ENCODE results near the gene FOXP3. TPM values are rescaled to one million over a fixed set of nuclear protein-coding genes. Genes with fewer than 3 reads are reported as not detected.

The FOXP3 gene
- total and polyA plus RNA-seq, 2 donors (not counting 1 experiment from before 2014, with no cell fraction given): under 0.01 TPM; not detected in 1

- Histone ChIP-seq H3K27ac (ENCODE audit: insufficient read depth, low read length) (no peak overlapping the region), H3K36me3 (ENCODE audit: control insufficient read depth, insufficient read depth, low read length) (no peaks in the 10 kb centered on the region), H3K9ac (ENCODE audit: insufficient read depth, low read length) (no peak overlapping the region), H2AFZ (ENCODE audit: low read length) (no peak overlapping the region), H4K20me1 (ENCODE audit: control insufficient read depth, extremely low read depth, insufficient read depth, low read length) (no peaks in the 10 kb centered on the region), H3K27me3 (ENCODE audit: control insufficient read depth, insufficient read depth, low read length) (no peaks in the 10 kb centered on the region), H3K9me3 (ENCODE audit: control insufficient read depth, insufficient read depth, low read depth, low read length) (no peaks in the 10 kb centered on the region), H3K4me3 (replicated peaks in 1 of 4; ENCODE audit: control extremely low read depth in 1 of 4, insufficient read depth in 1 of 4, low read depth in 3 of 4, low read length in 4 of 4) (no peak overlapping the region), H3K79me2 (ENCODE audit: control insufficient read depth, insufficient read depth, low read length) (no peaks in the 10 kb centered on the region), H3K4me1 (ENCODE audit: control insufficient read depth, extremely low read depth, insufficient read depth, low read length) (no peaks in the 10 kb centered on the region), H3K4me2 (ENCODE audit: extremely low read depth, insufficient read depth, low read length) (no peak overlapping the region)
- no peak for DNase-seq (ENCODE audit: low read depth in 2 of 2)
- TF ChIP-seq CTCF (conservative IDR thresholded peaks at IDR 0.05 in 1 of 2, IDR thresholded peaks at IDR 0.05 in 1 of 2; ENCODE audit: low read depth in 1 of 2, low read length in 2 of 2) (no peak), EZH2 (IDR thresholded peaks at IDR 0.05; ENCODE audit: low read length, missing control alignments) (no peak)
Measured at GRCh38 chrX:49204017-49204416, 60.5 kb downstream of the FOXP3 start.

DNA sequence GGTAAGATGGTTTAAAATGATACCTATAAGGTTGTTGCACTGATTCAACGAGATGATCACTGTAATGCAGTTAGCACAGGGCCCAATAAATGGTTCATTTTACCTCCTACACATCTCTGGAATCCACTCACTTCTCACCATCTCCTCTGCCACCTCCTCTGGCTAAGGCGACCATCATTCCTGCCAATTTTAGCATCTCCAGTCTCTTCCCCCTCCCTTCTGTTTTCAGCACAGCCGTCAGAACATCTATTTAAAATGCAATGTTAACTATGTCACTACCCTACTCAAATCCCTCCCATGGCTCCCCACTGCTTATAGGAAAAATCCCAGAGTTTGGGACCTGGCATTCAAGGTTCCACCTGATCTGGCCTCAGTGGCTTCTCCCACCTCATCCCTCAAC lies 61.0 kb downstream of the FOXP3 start:
- no peak overlapping the region for H2AFZ ChIP-seq (ENCODE audit: low read length)
- no peaks in the 10 kb centered on the region for H3K27me3 ChIP-seq (ENCODE audit: control insufficient read depth, insufficient read depth, low read length)
- no peak overlapping the region for H3K27ac ChIP-seq (ENCODE audit: insufficient read depth, low read length)
- no peaks in the 10 kb centered on the region for H3K9me3 ChIP-seq (ENCODE audit: control insufficient read depth, insufficient read depth, low read depth, low read length)
- H3K79me2 ChIP-seq (ENCODE audit: control insufficient read depth, insufficient read depth, low read length): no peaks in the 10 kb centered on the region
- no peak for DNase-seq (ENCODE audit: low read depth in 2 of 2)
- no peaks in the 10 kb centered on the region for H3K4me1 ChIP-seq (ENCODE audit: control insufficient read depth, extremely low read depth, insufficient read depth, low read length)
- no peak overlapping the region for H3K4me2 ChIP-seq (ENCODE audit: extremely low read depth, insufficient read depth, low read length)
- H3K9ac ChIP-seq (ENCODE audit: insufficient read depth, low read length): no peak overlapping the region
- no peak overlapping the region for H3K4me3 ChIP-seq (replicated peaks in 1 of 4; ENCODE audit: control extremely low read depth in 1 of 4, insufficient read depth in 1 of 4, low read depth in 3 of 4, low read length in 4 of 4)
- no peaks in the 10 kb centered on the region for H4K20me1 ChIP-seq (ENCODE audit: control insufficient read depth, extremely low read depth, insufficient read depth, low read length)
- H3K36me3 ChIP-seq (ENCODE audit: control insufficient read depth, insufficient read depth, low read length): no peaks in the 10 kb centered on the region
- TF ChIP-seq CTCF (conservative IDR thresholded peaks at IDR 0.05 in 1 of 2, IDR thresholded peaks at IDR 0.05 in 1 of 2; ENCODE audit: low read depth in 1 of 2, low read length in 2 of 2) (no peak), EZH2 (IDR thresholded peaks at IDR 0.05; ENCODE audit: low read length, missing control alignments) (no peak)

DNA sequence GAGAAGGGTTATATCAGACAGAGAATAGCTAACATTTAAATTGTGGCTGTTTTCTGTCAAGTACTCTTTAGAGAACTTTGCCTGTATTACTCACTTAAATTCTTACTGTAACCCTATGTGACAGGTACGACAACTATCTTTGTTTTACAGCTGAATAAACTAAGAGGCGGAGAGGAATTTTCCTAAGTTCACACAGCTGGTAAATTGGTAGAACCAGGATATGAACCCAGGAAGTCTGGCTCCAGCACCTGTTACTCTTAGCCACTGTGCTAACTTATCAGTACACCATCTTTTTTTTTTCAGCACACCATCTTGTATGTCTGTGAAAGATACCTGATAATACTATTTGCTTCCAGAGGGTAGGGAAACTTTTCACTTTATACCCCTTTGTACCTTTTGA lies 62.5 kb downstream of the FOXP3 start:
- H4K20me1 ChIP-seq (ENCODE audit: control insufficient read depth, extremely low read depth, insufficient read depth, low read length): no peaks in the 10 kb centered on the region
- no peaks in the 10 kb centered on the region for H3K27me3 ChIP-seq (ENCODE audit: control insufficient read depth, insufficient read depth, low read length)
- H3K4me1 ChIP-seq (ENCODE audit: control insufficient read depth, extremely low read depth, insufficient read depth, low read length): no peaks in the 10 kb centered on the region
- no peak overlapping the region for H3K9ac ChIP-seq (ENCODE audit: insufficient read depth, low read length)
- H3K4me2 ChIP-seq (ENCODE audit: extremely low read depth, insufficient read depth, low read length): no peak overlapping the region
- no peak overlapping the region for H3K27ac ChIP-seq (ENCODE audit: insufficient read depth, low read length)
- H3K79me2 ChIP-seq (ENCODE audit: control insufficient read depth, insufficient read depth, low read length): no peaks in the 10 kb centered on the region
- H3K9me3 ChIP-seq (ENCODE audit: control insufficient read depth, insufficient read depth, low read depth, low read length): no peaks in the 10 kb centered on the region
- no peak for TF ChIP-seq EZH2 (IDR thresholded peaks at IDR 0.05; ENCODE audit: low read length, missing control alignments)
- TF ChIP-seq CTCF (conservative IDR thresholded peaks at IDR 0.05 in 1 of 2, IDR thresholded peaks at IDR 0.05 in 1 of 2; ENCODE audit: low read depth in 1 of 2, low read length in 2 of 2): no peak
- H3K36me3 ChIP-seq (ENCODE audit: control insufficient read depth, insufficient read depth, low read length): no peaks in the 10 kb centered on the region
- DNase-seq (ENCODE audit: low read depth in 2 of 2): no peak
- H2AFZ ChIP-seq (ENCODE audit: low read length): no peak overlapping the region
- no peak overlapping the region for H3K4me3 ChIP-seq (replicated peaks in 1 of 4; ENCODE audit: control extremely low read depth in 1 of 4, insufficient read depth in 1 of 4, low read depth in 3 of 4, low read length in 4 of 4)

Other genes with a start within 250 kb of the FOXP3 start
- gene TFE3, start 221.4 kb downstream of the FOXP3 start, total RNA-seq: 24.7 and 36.8 TPM in 2 replicates
- gene TFE3, start 221.4 kb downstream of the FOXP3 start, polyA plus RNA-seq: 18.9 and 22.2 TPM in 2 replicates
- gene CCDC120, start 205.7 kb downstream of the FOXP3 start, total RNA-seq: 0.51 and 0.66 TPM in 2 replicates
- gene CCDC120, start 205.7 kb downstream of the FOXP3 start, polyA plus RNA-seq: 0.52 and 0.55 TPM in 2 replicates
- gene PRAF2, start 190.7 kb downstream of the FOXP3 start, total RNA-seq: 6.4 and 11.9 TPM in 2 replicates
- gene PRAF2, start 190.7 kb downstream of the FOXP3 start, polyA plus RNA-seq: 33.1 and 33.5 TPM in 2 replicates
- 59.8 TPM in 2 replicates for gene WDR45, start 184.8 kb downstream of the FOXP3 start, total RNA-seq
- gene WDR45, start 184.8 kb downstream of the FOXP3 start, polyA plus RNA-seq: 69.4 and 76.4 TPM in 2 replicates
- 15.7 and 19.8 TPM in 2 replicates for gene GPKOW, start 141.0 kb downstream of the FOXP3 start, total RNA-seq
- 20.2 and 21.0 TPM in 2 replicates for gene GPKOW, start 141.0 kb downstream of the FOXP3 start, polyA plus RNA-seq
- gene MAGIX, start 102.0 kb downstream of the FOXP3 start, total RNA-seq: 1.0 and 1.7 TPM in 2 replicates
- 0.34 and 0.40 TPM in 2 replicates for gene MAGIX, start 102.0 kb downstream of the FOXP3 start, polyA plus RNA-seq
- 10.5 and 23.3 TPM in 2 replicates for gene PLP2, start 92.8 kb downstream of the FOXP3 start, total RNA-seq
- gene PLP2, start 92.8 kb downstream of the FOXP3 start, polyA plus RNA-seq: 212 and 317 TPM in 2 replicates
- gene PRICKLE3, start 78.3 kb downstream of the FOXP3 start, total RNA-seq: 4.6 and 7.4 TPM in 2 replicates
- 2.7 and 3.5 TPM in 2 replicates for gene PRICKLE3, start 78.3 kb downstream of the FOXP3 start, polyA plus RNA-seq
- 0.17 and 0.26 TPM in 2 replicates for gene SYP, start 64.5 kb downstream of the FOXP3 start, total RNA-seq
- 0.08 and 0.15 TPM in 2 replicates for gene SYP, start 64.5 kb downstream of the FOXP3 start, polyA plus RNA-seq
- 0.17 and 0.26 TPM in 2 replicates for gene CACNA1F, start 31.4 kb downstream of the FOXP3 start, total RNA-seq
- gene CACNA1F, start 31.4 kb downstream of the FOXP3 start, polyA plus RNA-seq: not detected in 2 replicates
- gene CCDC22, start 29.2 kb downstream of the FOXP3 start, total RNA-seq: 7.2 and 8.9 TPM in 2 replicates
- 4.6 and 7.4 TPM in 2 replicates for gene CCDC22, start 29.2 kb downstream of the FOXP3 start, polyA plus RNA-seq
- 6.8 and 10.8 TPM in 2 replicates for gene PPP1R3F, start 5.1 kb upstream of the FOXP3 start, total RNA-seq
- 0.93 and 0.95 TPM in 2 replicates for gene PPP1R3F, start 5.1 kb upstream of the FOXP3 start, polyA plus RNA-seq
- gene GAGE10, start 38.9 kb upstream of the FOXP3 start, total RNA-seq: not detected in 2 replicates
- gene GAGE10, start 38.9 kb upstream of the FOXP3 start, polyA plus RNA-seq: not detected in 2 replicates
- not detected in 2 replicates for gene GAGE12J, start 57.3 kb upstream of the FOXP3 start, total RNA-seq
- not detected in 2 replicates for gene GAGE12J, start 57.3 kb upstream of the FOXP3 start, polyA plus RNA-seq
- not detected in 2 replicates for gene GAGE13, start 66.9 kb upstream of the FOXP3 start, total RNA-seq
- not detected in 2 replicates for gene GAGE13, start 66.9 kb upstream of the FOXP3 start, polyA plus RNA-seq